HG03460 (cell line): ENCODE results near the gene PAOX.
"Not testable (repeated sequence)": the region's sequence is repeated elsewhere in the genome, so short reads cannot be mapped to it uniquely, and the experiment has no call there.

Source experiments
- ATAC-seq: cut with Tn5 transposase; IDR thresholded peaks from one replicate; pipeline ENCODE4 v1.9.1; 2021; ENCODE audit not compliant: unreplicated experiment

Gene PAOX

GRCh38 chr10:133431888-133432613 lies 53.0 kb downstream of the PAOX start:
- not testable (repeated sequence) for ATAC-seq

GRCh38 chr10:133432789-133433188 lies 53.7 kb downstream of the PAOX start:
- not testable (repeated sequence) for ATAC-seq

GRCh38 chr10:133438711-133439273 lies 59.7 kb downstream of the PAOX start:
- ATAC-seq = no peak

GRCh38 chr10:133439517-133440461 lies 60.7 kb downstream of the PAOX start:
- no peak for ATAC-seq

GRCh38 chr10:133440633-133441285 lies 61.7 kb downstream of the PAOX start:
- ATAC-seq = no peak
